A549 (cell line): Measurements from ENCODE around the gene TENT4A. TPM values are rescaled to one million over a fixed set of nuclear protein-coding genes. Genes with fewer than 3 reads are reported as not detected.

Experiments
- ATAC-seq, 2 experiments: fragments of 200-7000 bp in 1 of 2; fragments of >200 bp in 1 of 2; cut with Nextera tagmentation in 1 of 2; cut with Tn5 transposase in 1 of 2; 3 replicates each; pipeline versions ENCODE4 v1.8.0 to v1.9.1; 2018 to 2020; ENCODE audit warnings: mild to moderate bottlenecking in 1 of 2, moderate library complexity in 1 of 2
- CTCF ChIA-PET: fragments of 300-600 bp; sonication (Branson Sonifier 250); formaldehyde crosslinking; extraction: SDS; loops from one replicate; lab custom pipeline; 2021; ENCODE audit warnings: antibody characterized with exemption, inconsistent platforms; lab: Yijun Ruan, JAX
- POLR2A ChIA-PET: fragments of 350-600 bp; formaldehyde crosslinking; extraction: SDS; loops from one replicate; lab custom pipeline; 2021; ENCODE audit warnings: antibody characterized with exemption, inconsistent platforms; lab: Yijun Ruan, JAX
- DNase-seq, 2 experiments: peaks; one replicate each; pipeline versions ENCODE4 v3.0.0 to v3.0.0-alpha.2; 2011 to 2016; ENCODE audit warnings: low read depth in 1 of 2, low spot score in 1 of 2
- FAIRE-seq: peaks from 2 replicates; lab custom pipeline; 2011; peaks lifted over from hg19 to GRCh38; lab: Jason Lieb, UNC
- H3K27ac ChIP-seq, 2 experiments: fragments of >200 bp; sonication (Bioruptor Twin); formaldehyde crosslinking; 3 replicates each; pipeline ENCODE4 v1.5.1; 2016 to 2017
- H3K4me1 ChIP-seq: fragments of >200 bp; sonication (Bioruptor Twin); formaldehyde crosslinking; 3 replicates; pipeline ENCODE4 v1.6.1; 2016
- H3K4me2 ChIP-seq: fragments of >200 bp; sonication (Bioruptor Twin); formaldehyde crosslinking; 3 replicates; pipeline ENCODE4 v1.6.1; 2016
- H3K4me3 ChIP-seq: fragments of >200 bp; sonication (Bioruptor Twin); formaldehyde crosslinking; 3 replicates; pipeline ENCODE4 v1.5.1; 2016
- H3K9me3 ChIP-seq: fragments of >200 bp; sonication (Bioruptor Twin); formaldehyde crosslinking; 3 replicates; pipeline ENCODE4 v1.6.1; 2016
- CBX8 ChIP-seq: fragments of 200-600 bp; sonication (generic); IDR thresholded peaks from 2 replicates; pipeline ENCODE4 v1.6.1; 2016
- CHD2 ChIP-seq: fragments of 150-350 bp; IDR thresholded peaks from 2 replicates; pipeline ENCODE4 v1.6.1; 2014; ENCODE audit warnings: low read length; ENCODE audit not compliant: partially characterized antibody
- ESRRA ChIP-seq: fragments of 150-350 bp; IDR thresholded peaks from 2 replicates; pipeline ENCODE4 v1.6.1; 2014; ENCODE audit warnings: mild to moderate bottlenecking, low read length, borderline replicate concordance
- FOSB ChIP-seq: fragments of 250-450 bp; sonication (Bioruptor Pico); IDR thresholded peaks from 2 replicates; pipeline ENCODE4 v1.5.0; 2020; ENCODE audit warnings: mild to moderate bottlenecking, moderate library complexity
- HEYL ChIP-seq: fragments of 250-450 bp; sonication (Bioruptor Pico); IDR thresholded peaks from 2 replicates; pipeline ENCODE4 v1.8.0; 2021; ENCODE audit warnings: mild to moderate bottlenecking, moderate library complexity
- HOXB13 ChIP-seq: fragments of 250-450 bp; sonication (Bioruptor Pico); IDR thresholded peaks from 2 replicates; pipeline ENCODE4 v1.5.0; 2020; ENCODE audit warnings: low read depth, mild to moderate bottlenecking, moderate library complexity
- HOXB5 ChIP-seq: fragments of 250-450 bp; sonication (Bioruptor Pico); IDR thresholded peaks from 2 replicates; pipeline ENCODE4 v1.5.0; 2020; ENCODE audit warnings: mild to moderate bottlenecking, moderate library complexity
- KDM1A ChIP-seq: fragments of 200-600 bp; sonication (generic); IDR thresholded peaks from 2 replicates; pipeline ENCODE4 v1.6.1; 2016; ENCODE audit warnings: low read depth, mild to moderate bottlenecking
- KDM5A ChIP-seq: fragments of 200-600 bp; sonication (generic); IDR thresholded peaks from 2 replicates; pipeline ENCODE4 v1.6.1; 2016; ENCODE audit warnings: antibody characterized with exemption, mild to moderate bottlenecking
- MAFK ChIP-seq: fragments of 450-650 bp; IDR thresholded peaks from 2 replicates; pipeline ENCODE4 v1.6.1; 2014; ENCODE audit not compliant: partially characterized antibody
- MAZ ChIP-seq: fragments of 150-350 bp; IDR thresholded peaks from 2 replicates; pipeline ENCODE4 v1.6.1; 2014; ENCODE audit warnings: antibody characterized with exemption, low read depth, low read length, borderline replicate concordance
- NFE2L2 ChIP-seq: fragments of 150-350 bp; conservative IDR thresholded peaks from 2 replicates; pipeline ENCODE4 v1.6.1; 2014; ENCODE audit warnings: low read length
- PHF8 ChIP-seq: fragments of 200-600 bp; sonication (generic); IDR thresholded peaks from 2 replicates; pipeline ENCODE4 v1.6.1; 2016; ENCODE audit warnings: low read depth, mild to moderate bottlenecking, antibody characterized with exemption, moderate library complexity, borderline replicate concordance
- POLR2A ChIP-seq: IDR thresholded peaks from 2 replicates; pipeline ENCODE4 v1.6.1; 2012; ENCODE audit warnings: mild to moderate bottlenecking, low read length
- RARB ChIP-seq: fragments of 250-450 bp; sonication (Bioruptor Pico); IDR thresholded peaks from 2 replicates; pipeline ENCODE4 v1.8.0; 2021; ENCODE audit warnings: mild to moderate bottlenecking, moderate library complexity
- SMC3 ChIP-seq: fragments of >200 bp; sonication (Bioruptor Twin); formaldehyde crosslinking; IDR thresholded peaks from 3 replicates; pipeline ENCODE4 v1.6.1; 2018; ENCODE audit warnings: inconsistent platforms
- TP53 ChIP-seq: fragments of 250-450 bp; sonication (Bioruptor Pico); IDR thresholded peaks from 2 replicates; pipeline ENCODE4 v1.5.0; 2021; ENCODE audit warnings: mild to moderate bottlenecking, moderate library complexity
- WGBS: methylation state at CpG from one replicate; pipeline ENCODE4 v1.1.6; 2017; ENCODE audit errors: missing lambda C conversion rate; 5-methylcytosine and 5-hydroxymethylcytosine counted together
- polyA plus RNA-seq, 4 experiments: library from polyadenylated mRNA; depleted of rRNA in 3 of 4; stranded (reverse); fragments of >200 nt; fragmentation: RNase III in 1 of 4; extraction: RNeasy Plus Mini Kit Qiagen cat#74134 plus additional on column Dnase treatment in 1 of 4; gene quantifications; 2 replicates in 3 of 4; 3 replicates in 1 of 4; pipeline ENCODE4 v1.2.3, GENCODE V29; 2011 to 2017
- TF ChIP-seq, protein P1 (sequence below): IDR thresholded peaks from 2 replicates; pipeline ENCODE4 v1.6.1; 2012
- TF ChIP-seq, protein P2 (sequence below): fragments of 250-450 bp; sonication (Bioruptor Pico); IDR thresholded peaks from 2 replicates; pipeline ENCODE4 v1.5.0; 2020; ENCODE audit warnings: low read depth, mild to moderate bottlenecking, moderate library complexity
- TF ChIP-seq, protein P3 (sequence below): fragments of 450-650 bp; IDR thresholded peaks from 2 replicates; pipeline ENCODE4 v1.6.1; 2014; ENCODE audit warnings: antibody characterized with exemption
- TF ChIP-seq, protein P4 (sequence below): IDR thresholded peaks from 2 replicates; pipeline ENCODE4 v1.6.1; 2012; ENCODE audit warnings: low read depth, borderline replicate concordance
- TF ChIP-seq, protein P5 (sequence below): fragments of >200 bp; sonication (Bioruptor Twin); formaldehyde crosslinking; IDR thresholded peaks from 3 replicates; pipeline ENCODE4 v1.6.1; 2016
- TF ChIP-seq, protein P6 (sequence below): fragments of 150-350 bp; IDR thresholded peaks from 2 replicates; pipeline ENCODE4 v1.6.1; 2014; ENCODE audit warnings: low read depth, mild to moderate bottlenecking, low read length

TENT4A gene
- polyA plus RNA-seq, 2 of the 4 experiments (the other 2 are of a cell fraction): 7.2 to 15.2 TPM

DNA sequence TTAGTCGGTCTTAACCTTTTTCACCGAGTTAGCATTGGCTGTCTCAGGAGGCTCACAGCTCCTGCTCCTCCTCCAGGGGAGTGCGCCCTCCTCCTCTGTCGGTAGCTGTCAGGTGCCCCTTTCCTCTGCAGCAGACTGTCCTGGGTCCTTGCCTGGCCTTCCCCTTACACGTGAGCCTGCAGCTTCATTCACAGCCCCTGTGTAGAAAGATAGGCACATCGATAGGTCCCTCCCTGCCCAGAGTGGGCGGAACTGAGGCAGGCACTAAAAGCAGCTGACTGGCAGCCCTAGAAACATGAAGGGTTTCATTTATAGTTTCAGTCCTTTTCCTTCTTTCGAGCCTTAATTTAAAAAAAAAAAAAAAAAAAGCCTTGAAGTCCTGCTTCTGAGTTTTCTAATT, 17.2 kb downstream of the TENT4A start:
- peaks cover 39% of the 10 kb centered on the region for H3K4me1 ChIP-seq
- no peak overlapping the region for H3K4me3 ChIP-seq
- no peaks in the 10 kb centered on the region for H3K9me3 ChIP-seq
- POLR2A ChIA-PET: interaction anchor here (1.8 kb wide), 1 partner anchor 17 kb away, joined by 5 read pairs; the partner anchor contains the start of gene TENT4A
- ATAC-seq (peak in 1 of 2 experiments; percentile 11; a peak in 1 of 6 replicates), DNase-seq (no peak), FAIRE-seq (no peak)
- no peak overlapping the region; a peak in 1 of 6 replicates for H3K27ac ChIP-seq
- WGBS: 73% methylated on average over 8 of the region's 8 CpGs
- CTCF ChIA-PET: interaction anchor here (1.2 kb wide), 1 partner anchor 36 kb away, joined by 4 read pairs; no protein-coding TSS in a partner anchor
- TF ChIP-seq, protein P1, sequence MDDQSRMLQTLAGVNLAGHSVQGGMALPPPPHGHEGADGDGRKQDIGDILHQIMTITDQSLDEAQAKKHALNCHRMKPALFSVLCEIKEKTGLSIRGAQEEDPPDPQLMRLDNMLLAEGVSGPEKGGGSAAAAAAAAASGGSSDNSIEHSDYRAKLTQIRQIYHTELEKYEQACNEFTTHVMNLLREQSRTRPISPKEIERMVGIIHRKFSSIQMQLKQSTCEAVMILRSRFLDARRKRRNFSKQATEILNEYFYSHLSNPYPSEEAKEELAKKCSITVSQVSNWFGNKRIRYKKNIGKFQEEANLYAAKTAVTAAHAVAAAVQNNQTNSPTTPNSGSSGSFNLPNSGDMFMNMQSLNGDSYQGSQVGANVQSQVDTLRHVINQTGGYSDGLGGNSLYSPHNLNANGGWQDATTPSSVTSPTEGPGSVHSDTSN: no peak
- TF ChIP-seq HOXB13 (CRISPR knock-in tag): no peak
- TF ChIP-seq, protein P2, sequence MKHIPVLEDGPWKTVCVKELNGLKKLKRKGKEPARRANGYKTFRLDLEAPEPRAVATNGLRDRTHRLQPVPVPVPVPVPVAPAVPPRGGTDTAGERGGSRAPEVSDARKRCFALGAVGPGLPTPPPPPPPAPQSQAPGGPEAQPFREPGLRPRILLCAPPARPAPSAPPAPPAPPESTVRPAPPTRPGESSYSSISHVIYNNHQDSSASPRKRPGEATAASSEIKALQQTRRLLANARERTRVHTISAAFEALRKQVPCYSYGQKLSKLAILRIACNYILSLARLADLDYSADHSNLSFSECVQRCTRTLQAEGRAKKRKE: no peak
- no peak for TF ChIP-seq KDM1A
- no peak for TF ChIP-seq HEYL (CRISPR knock-in tag)
- TF ChIP-seq FOSB (CRISPR knock-in tag): no peak
- TF ChIP-seq SMC3: no peak
- TF ChIP-seq CBX8: no peak
- TF ChIP-seq, protein P3, sequence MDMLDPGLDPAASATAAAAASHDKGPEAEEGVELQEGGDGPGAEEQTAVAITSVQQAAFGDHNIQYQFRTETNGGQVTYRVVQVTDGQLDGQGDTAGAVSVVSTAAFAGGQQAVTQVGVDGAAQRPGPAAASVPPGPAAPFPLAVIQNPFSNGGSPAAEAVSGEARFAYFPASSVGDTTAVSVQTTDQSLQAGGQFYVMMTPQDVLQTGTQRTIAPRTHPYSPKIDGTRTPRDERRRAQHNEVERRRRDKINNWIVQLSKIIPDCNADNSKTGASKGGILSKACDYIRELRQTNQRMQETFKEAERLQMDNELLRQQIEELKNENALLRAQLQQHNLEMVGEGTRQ: no peak
- TF ChIP-seq, protein P4, sequence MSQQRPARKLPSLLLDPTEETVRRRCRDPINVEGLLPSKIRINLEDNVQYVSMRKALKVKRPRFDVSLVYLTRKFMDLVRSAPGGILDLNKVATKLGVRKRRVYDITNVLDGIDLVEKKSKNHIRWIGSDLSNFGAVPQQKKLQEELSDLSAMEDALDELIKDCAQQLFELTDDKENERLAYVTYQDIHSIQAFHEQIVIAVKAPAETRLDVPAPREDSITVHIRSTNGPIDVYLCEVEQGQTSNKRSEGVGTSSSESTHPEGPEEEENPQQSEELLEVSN: no peak
- no peak for TF ChIP-seq MAZ
- TF ChIP-seq MAFK: no peak
- TF ChIP-seq TP53 (CRISPR knock-in tag): no peak
- TF ChIP-seq NFE2L2: no peak
- no peak for TF ChIP-seq HOXB5 (CRISPR knock-in tag)
- TF ChIP-seq KDM5A: no peak
- H3K4me2 ChIP-seq: peak overlapping the region; percentile 20; the same call in 2 of the 3 replicates

DNA sequence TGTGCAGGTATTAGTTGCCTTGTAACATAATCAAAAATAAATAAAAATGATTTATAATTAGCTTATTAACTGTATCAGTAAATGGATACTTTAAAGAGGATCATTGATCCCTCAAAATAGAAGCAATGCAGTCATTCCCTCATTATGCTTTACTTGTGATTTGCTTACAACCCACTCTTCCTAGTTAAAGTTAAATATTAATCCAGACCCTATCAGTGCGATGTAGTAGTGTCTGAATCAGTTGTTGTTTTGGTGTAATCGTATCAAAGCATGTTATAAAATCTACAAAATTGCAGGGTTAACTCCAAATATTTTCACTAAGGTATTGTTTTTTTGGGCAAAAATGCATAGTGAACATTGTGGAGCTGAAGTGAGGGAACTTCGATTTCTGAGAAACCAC, 17.6 kb downstream of the TENT4A start:
- Histone ChIP-seq H3K4me1 (peaks cover 39% of the 10 kb centered on the region), H3K27ac (no peak overlapping the region), H3K4me2 (peak overlapping the region; percentile 20; the same call in 2 of the 3 replicates), H3K4me3 (no peak overlapping the region), H3K9me3 (no peaks in the 10 kb centered on the region)
- 66% methylated on average over 3 of the region's 3 CpGs for WGBS
- DNase-seq: no peak
- POLR2A ChIA-PET: interaction anchor here (1.8 kb wide), 1 partner anchor 18 kb away, joined by 5 read pairs; the partner anchor contains the start of gene TENT4A
- CTCF ChIA-PET: interaction anchor here (1.2 kb wide), 1 partner anchor 35 kb away, joined by 4 read pairs; no protein-coding TSS in a partner anchor
- no peak for ATAC-seq
- TF ChIP-seq TP53 (CRISPR knock-in tag): no peak
- TF ChIP-seq POLR2A: no peak
- TF ChIP-seq RARB (CRISPR knock-in tag): no peak
- no peak for TF ChIP-seq PHF8
- FAIRE-seq: no peak

DNA sequence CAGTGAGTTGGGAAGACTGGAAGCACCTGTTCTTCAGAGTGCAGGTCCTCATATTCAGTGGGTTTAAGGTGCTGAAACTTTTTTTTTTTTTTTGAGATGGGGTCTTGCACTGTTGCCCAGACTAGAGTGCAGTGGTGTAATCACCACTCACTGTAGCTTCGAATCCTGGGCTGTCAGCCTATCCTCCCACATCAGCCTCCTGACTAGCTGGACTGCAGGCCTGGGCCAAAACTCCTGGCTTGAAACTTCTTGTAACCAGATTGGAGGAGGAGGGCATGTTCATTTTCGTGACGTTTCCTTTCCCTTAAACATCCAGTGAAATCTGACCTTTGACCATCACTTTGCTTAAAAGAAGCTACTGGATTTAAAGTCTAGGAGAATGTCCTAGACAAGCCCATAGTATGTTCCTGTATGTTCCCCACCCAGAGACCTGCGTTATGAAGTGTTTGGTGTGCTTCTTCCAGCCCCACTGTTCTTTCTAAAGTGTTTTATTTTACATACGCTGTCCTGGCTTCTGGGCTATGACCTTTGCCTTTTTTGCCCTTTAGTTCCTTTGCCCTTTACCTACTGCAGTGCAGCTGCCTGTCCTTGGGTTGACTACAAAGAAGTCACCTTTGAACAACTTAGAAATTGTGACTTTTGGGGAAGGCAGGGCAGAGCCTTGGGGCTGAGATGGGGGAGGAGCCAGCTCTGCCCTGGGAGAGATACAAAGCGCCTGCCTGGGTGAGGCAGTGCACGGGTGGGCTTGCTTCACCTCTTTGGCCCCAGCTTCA, 18.4 kb downstream of the TENT4A start:
- Histone ChIP-seq H3K27ac (0 out of 6 replicates have a peak overlapping the region, but pooled peaks of 1 of the 2 experiments have one; percentile 7), H3K4me1 (peaks cover 39% of the 10 kb centered on the region), H3K9me3 (no peaks in the 10 kb centered on the region), H3K4me2 (peak overlapping the region; percentile 20; the same call in 2 of the 3 replicates), H3K4me3 (no peak overlapping the region)
- WGBS: 71% methylated on average over 7 of the region's 7 CpGs
- FAIRE-seq (no peak), ATAC-seq (no peak), DNase-seq (no peak)
- POLR2A ChIA-PET: interaction anchor here (1.8 kb wide), 1 partner anchor 19 kb away, joined by 5 read pairs; the partner anchor contains the start of gene TENT4A
- TF ChIP-seq, protein P5, sequence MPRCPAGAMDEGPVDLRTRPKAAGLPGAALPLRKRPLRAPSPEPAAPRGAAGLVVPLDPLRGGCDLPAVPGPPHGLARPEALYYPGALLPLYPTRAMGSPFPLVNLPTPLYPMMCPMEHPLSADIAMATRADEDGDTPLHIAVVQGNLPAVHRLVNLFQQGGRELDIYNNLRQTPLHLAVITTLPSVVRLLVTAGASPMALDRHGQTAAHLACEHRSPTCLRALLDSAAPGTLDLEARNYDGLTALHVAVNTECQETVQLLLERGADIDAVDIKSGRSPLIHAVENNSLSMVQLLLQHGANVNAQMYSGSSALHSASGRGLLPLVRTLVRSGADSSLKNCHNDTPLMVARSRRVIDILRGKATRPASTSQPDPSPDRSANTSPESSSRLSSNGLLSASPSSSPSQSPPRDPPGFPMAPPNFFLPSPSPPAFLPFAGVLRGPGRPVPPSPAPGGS: no peak
- no peak for TF ChIP-seq KDM5A
- no peak for TF ChIP-seq HOXB5 (CRISPR knock-in tag)
- no peak for TF ChIP-seq POLR2A
- TF ChIP-seq CHD2: no peak
- TF ChIP-seq, protein P6, sequence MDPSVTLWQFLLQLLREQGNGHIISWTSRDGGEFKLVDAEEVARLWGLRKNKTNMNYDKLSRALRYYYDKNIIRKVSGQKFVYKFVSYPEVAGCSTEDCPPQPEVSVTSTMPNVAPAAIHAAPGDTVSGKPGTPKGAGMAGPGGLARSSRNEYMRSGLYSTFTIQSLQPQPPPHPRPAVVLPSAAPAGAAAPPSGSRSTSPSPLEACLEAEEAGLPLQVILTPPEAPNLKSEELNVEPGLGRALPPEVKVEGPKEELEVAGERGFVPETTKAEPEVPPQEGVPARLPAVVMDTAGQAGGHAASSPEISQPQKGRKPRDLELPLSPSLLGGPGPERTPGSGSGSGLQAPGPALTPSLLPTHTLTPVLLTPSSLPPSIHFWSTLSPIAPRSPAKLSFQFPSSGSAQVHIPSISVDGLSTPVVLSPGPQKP: no peak
- TF ChIP-seq, protein P4: no peak
- TF ChIP-seq RARB (CRISPR knock-in tag): no peak
- no peak for TF ChIP-seq ESRRA
- TF ChIP-seq MAFK: no peak
- CTCF ChIA-PET: interaction anchor here (1.3 to 2.2 kb wide), 2 partner anchors 13 to 845 kb away, joined by 5 to 8 read pairs; no protein-coding TSS in a partner anchor
